Measurements from ENCODE around the gene SEC14L1. TPM values are rescaled to one million over a fixed set of nuclear protein-coding genes. Genes with fewer than 3 reads are reported as not detected.
A peak's percentile ranks its signal among the peaks of the same experiment; 100 is the strongest.

Gene SEC14L1
- total RNA-seq, 2 donors from 2014 or later, result 96.6 to 140 TPM

- ATAC-seq (no peak), DNase-seq (no peak)
- H3K4me1 Mint-ChIP-seq, result peaks cover 34% of the 10 kb centered on the region
- peak overlapping the region; percentile 12 for H3K27ac Mint-ChIP-seq
- no peaks in the 10 kb centered on the region for H3K27me3 Mint-ChIP-seq
- no peak overlapping the region for H3K4me3 Mint-ChIP-seq
- peaks cover 13% of the 10 kb centered on the region for H3K9me3 ChIP-seq (ENCODE audit: control insufficient read depth, low read length, poor library complexity, severe bottlenecking)
- peaks cover 2% of the 10 kb centered on the region for H3K36me3 Mint-ChIP-seq (ENCODE audit: low read depth)
These were observed 23.8 kb downstream of the SEC14L1 start for GRCh38 chr17:77164483-77165091.

GRCh38 chr17:77165577-77165976 lies 24.8 kb downstream of the SEC14L1 start:
- H3K9me3 ChIP-seq (ENCODE audit: control insufficient read depth, low read length, poor library complexity, severe bottlenecking), result peaks cover 13% of the 10 kb centered on the region
- peaks cover 29% of the 10 kb centered on the region for H3K4me1 Mint-ChIP-seq
- H3K27me3 Mint-ChIP-seq, result no peaks in the 10 kb centered on the region
- ATAC-seq (no peak), DNase-seq (no peak)
- H3K36me3 Mint-ChIP-seq (ENCODE audit: low read depth), result peaks cover 2% of the 10 kb centered on the region
- no peak overlapping the region for H3K4me3 Mint-ChIP-seq
- peak overlapping the region; percentile 12 for H3K27ac Mint-ChIP-seq

GRCh38 chr17:77167472-77168306 lies 26.9 kb downstream of the SEC14L1 start:
- Mint-ChIP-seq H3K4me1 (peaks cover 22% of the 10 kb centered on the region), H3K36me3 (ENCODE audit: low read depth) (peaks cover 2% of the 10 kb centered on the region), H3K27me3 (no peaks in the 10 kb centered on the region), H3K27ac (no peak overlapping the region), H3K4me3 (no peak overlapping the region)
- DNase-seq (no peak), ATAC-seq (no peak)
- peaks cover 13% of the 10 kb centered on the region for H3K9me3 ChIP-seq (ENCODE audit: control insufficient read depth, low read length, poor library complexity, severe bottlenecking)

GRCh38 chr17:77173104-77173503 lies 32.3 kb downstream of the SEC14L1 start:
- Mint-ChIP-seq H3K27ac (peak overlapping the region; percentile 24), H3K4me3 (peak overlapping the region; percentile 13), H3K4me1 (peaks cover 6% of the 10 kb centered on the region), H3K27me3 (no peaks in the 10 kb centered on the region), H3K36me3 (ENCODE audit: low read depth) (no peaks in the 10 kb centered on the region)
- DNase-seq (no peak), ATAC-seq (no peak)
- peaks cover 12% of the 10 kb centered on the region for H3K9me3 ChIP-seq (ENCODE audit: control insufficient read depth, low read length, poor library complexity, severe bottlenecking)

- Mint-ChIP-seq H3K27me3 (no peaks in the 10 kb centered on the region), H3K36me3 (ENCODE audit: low read depth) (no peaks in the 10 kb centered on the region), H3K4me1 (peaks cover 5% of the 10 kb centered on the region), H3K4me3 (no peak overlapping the region), H3K27ac (no peak overlapping the region)
- ATAC-seq, result no peak
- DNase-seq, result no peak
- peaks cover 9% of the 10 kb centered on the region for H3K9me3 ChIP-seq (ENCODE audit: control insufficient read depth, low read length, poor library complexity, severe bottlenecking)
These were observed 34.3 kb downstream of the SEC14L1 start for GRCh38 chr17:77174928-77175661.

- H3K9me3 ChIP-seq (ENCODE audit: control insufficient read depth, low read length, poor library complexity, severe bottlenecking), result peaks cover 9% of the 10 kb centered on the region
- no peak for DNase-seq
- no peak for ATAC-seq
- Mint-ChIP-seq H3K27ac (no peak overlapping the region), H3K4me3 (no peak overlapping the region), H3K36me3 (ENCODE audit: low read depth) (no peaks in the 10 kb centered on the region), H3K4me1 (peaks cover 16% of the 10 kb centered on the region), H3K27me3 (no peaks in the 10 kb centered on the region)
These were observed 36.4 kb downstream of the SEC14L1 start for GRCh38 chr17:77177002-77177741.

- DNase-seq, result no peak
- ATAC-seq, result no peak
- Mint-ChIP-seq H3K27me3 (no peaks in the 10 kb centered on the region), H3K4me1 (peaks cover 20% of the 10 kb centered on the region), H3K27ac (peak overlapping the region; percentile 54), H3K36me3 (ENCODE audit: low read depth) (no peaks in the 10 kb centered on the region), H3K4me3 (no peak overlapping the region)
- peaks cover 9% of the 10 kb centered on the region for H3K9me3 ChIP-seq (ENCODE audit: control insufficient read depth, low read length, poor library complexity, severe bottlenecking)
These were observed 37.3 kb downstream of the SEC14L1 start for GRCh38 chr17:77178050-77178449.

- DNase-seq, result no peak
- H3K36me3 Mint-ChIP-seq (ENCODE audit: low read depth), result no peaks in the 10 kb centered on the region
These were observed 37.8 kb downstream of the SEC14L1 start for GRCh38 chr17:77178563-77178962.

GRCh38 chr17:77180503-77181357 lies 40.0 kb downstream of the SEC14L1 start:
- DNase-seq, result no peak
- no peaks in the 10 kb centered on the region for H3K36me3 Mint-ChIP-seq (ENCODE audit: low read depth)
- no peaks in the 10 kb centered on the region for H3K27me3 Mint-ChIP-seq
- H3K27ac Mint-ChIP-seq, result peak overlapping the region; percentile 96
- peaks cover 25% of the 10 kb centered on the region for H3K4me1 Mint-ChIP-seq
- H3K4me3 Mint-ChIP-seq, result peak overlapping the region; percentile 21
- ATAC-seq, result no peak
- no peaks in the 10 kb centered on the region for H3K9me3 ChIP-seq (ENCODE audit: control insufficient read depth, low read length, poor library complexity, severe bottlenecking)

More at GRCh38 chr17:77178563-77178962, 37.8 kb downstream of the SEC14L1 start:
- Mint-ChIP-seq H3K4me3 (no peak overlapping the region), H3K27ac (peak overlapping the region; percentile 54), H3K27me3 (no peaks in the 10 kb centered on the region), H3K4me1 (peaks cover 24% of the 10 kb centered on the region)
- H3K9me3 ChIP-seq (ENCODE audit: control insufficient read depth, low read length, poor library complexity, severe bottlenecking), result peaks cover 9% of the 10 kb centered on the region
- no peak for ATAC-seq

- H3K4me3 Mint-ChIP-seq, result peak overlapping the region; percentile 84
- DNase-seq (no peak), ATAC-seq (peak; percentile 42)
- no peaks in the 10 kb centered on the region for H3K27me3 Mint-ChIP-seq
- H3K4me1 Mint-ChIP-seq, result peaks cover 25% of the 10 kb centered on the region
- no peaks in the 10 kb centered on the region for H3K9me3 ChIP-seq (ENCODE audit: control insufficient read depth, low read length, poor library complexity, severe bottlenecking)
- no peaks in the 10 kb centered on the region for H3K36me3 Mint-ChIP-seq (ENCODE audit: low read depth)
- H3K27ac Mint-ChIP-seq, result peak overlapping the region; percentile 96
These were observed 41.7 kb downstream of the SEC14L1 start for GRCh38 chr17:77182205-77183172.

GRCh38 chr17:77184474-77184873 lies 43.7 kb downstream of the SEC14L1 start:
- H3K4me1 Mint-ChIP-seq, result peaks cover 34% of the 10 kb centered on the region
- H3K27ac Mint-ChIP-seq, result no peak overlapping the region
- no peaks in the 10 kb centered on the region for H3K27me3 Mint-ChIP-seq
- H3K9me3 ChIP-seq (ENCODE audit: control insufficient read depth, low read length, poor library complexity, severe bottlenecking), result no peaks in the 10 kb centered on the region
- H3K4me3 Mint-ChIP-seq, result no peak overlapping the region
- H3K36me3 Mint-ChIP-seq (ENCODE audit: low read depth), result no peaks in the 10 kb centered on the region
- DNase-seq (no peak), ATAC-seq (no peak)

Measured in T-helper 17 cell (primary cell).